Stimulated activated naive CD8-positive, alpha-beta T cell treated with anti-CD3 and anti-CD28 coated beads, Interleukin-15, Interleukin-2, amounts not matched to agents 100 ng/mL and 50 ng/mL, for 24 hours (primary cell): ENCODE results near the gene GCNT4.

Source experiments
- H3K27ac Mint-ChIP-seq: one replicate; pipeline ENCODE4 v1.8.0; 2021; ENCODE audit warnings: mild to moderate bottlenecking, mixed read lengths
- H3K27me3 Mint-ChIP-seq: one replicate; pipeline ENCODE4 v1.8.0; 2021; ENCODE audit warnings: mixed read lengths
- H3K36me3 Mint-ChIP-seq: one replicate; pipeline ENCODE4 v1.8.0; 2021; ENCODE audit warnings: low read depth, mixed read lengths
- H3K4me1 Mint-ChIP-seq: one replicate; pipeline ENCODE4 v1.8.0; 2021; ENCODE audit warnings: low read depth, mixed read lengths
- H3K4me3 Mint-ChIP-seq: one replicate; pipeline ENCODE4 v1.8.0; 2021; ENCODE audit warnings: mild to moderate bottlenecking, mixed read lengths
- H3K9me3 Mint-ChIP-seq: one replicate; pipeline ENCODE4 v1.8.0; 2021; ENCODE audit warnings: mixed read lengths

The GCNT4 gene

DNA sequence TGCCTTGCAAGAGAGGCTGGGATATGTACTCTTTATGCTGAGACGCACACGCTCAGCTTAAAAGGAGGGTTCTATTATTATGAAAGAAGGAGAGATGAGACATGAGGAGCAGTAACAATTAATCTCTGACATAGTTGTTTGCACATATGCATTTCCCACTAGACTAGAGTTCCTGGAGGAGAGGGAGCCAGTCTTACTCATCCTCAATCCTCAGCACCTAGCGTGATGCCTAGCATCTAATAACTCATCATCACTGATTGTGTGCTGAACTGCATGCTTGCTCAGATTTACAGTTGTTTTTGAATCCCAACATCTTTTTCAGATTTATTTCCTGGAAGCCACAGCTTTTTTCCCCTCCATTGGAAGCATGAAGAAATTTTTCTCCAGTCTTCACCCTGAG is 35.5 kb downstream of the GCNT4 start:
- Mint-ChIP-seq H3K4me1 (peaks cover 16% of the 10 kb centered on the region), H3K27me3 (no peaks in the 10 kb centered on the region), H3K27ac (no peak overlapping the region), H3K4me3 (no peak overlapping the region), H3K9me3 (peaks cover 2% of the 10 kb centered on the region), H3K36me3 (no peaks in the 10 kb centered on the region)

DNA sequence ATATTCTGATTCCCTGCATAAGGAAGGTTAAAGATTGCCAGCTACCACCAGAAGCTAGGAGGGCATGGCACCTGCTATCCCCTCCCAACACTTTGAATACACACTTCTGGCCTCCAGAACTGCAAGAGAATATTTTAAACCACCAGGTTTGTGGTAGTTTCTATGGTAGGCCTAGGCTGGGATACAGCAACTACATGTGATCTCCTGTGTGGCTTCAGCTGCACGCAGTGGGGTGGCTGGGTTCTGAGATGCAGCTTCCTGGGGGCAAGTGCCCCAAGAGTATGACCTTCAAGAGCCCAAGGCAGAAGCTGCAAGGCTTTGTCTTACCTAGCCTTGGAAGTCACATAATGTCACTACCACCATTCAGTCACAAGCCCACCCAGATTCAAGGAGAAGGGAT is 39.6 kb downstream of the GCNT4 start:
- Mint-ChIP-seq H3K27ac (no peak overlapping the region), H3K4me1 (peaks cover 17% of the 10 kb centered on the region), H3K27me3 (no peaks in the 10 kb centered on the region), H3K4me3 (no peak overlapping the region), H3K9me3 (peaks cover 2% of the 10 kb centered on the region), H3K36me3 (no peaks in the 10 kb centered on the region)

DNA sequence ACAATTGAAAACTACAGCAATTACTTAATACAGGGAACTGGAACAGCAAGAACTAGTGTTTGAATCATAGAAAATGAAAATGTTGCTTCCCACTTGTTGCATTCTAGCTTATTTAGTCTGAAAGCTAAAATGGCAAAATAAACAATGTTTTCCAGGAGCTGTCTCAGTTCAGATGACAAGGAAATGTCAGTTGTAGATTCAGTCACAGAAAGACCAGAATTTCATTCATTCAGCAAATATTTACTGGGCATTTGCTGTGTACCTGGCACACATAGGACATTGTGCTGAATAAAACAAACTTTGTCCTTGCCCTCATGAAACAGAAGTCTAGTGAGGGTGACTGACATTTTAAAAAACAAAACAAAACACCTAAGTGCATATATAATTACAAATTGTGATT is 41.5 kb downstream of the GCNT4 start:
- Mint-ChIP-seq H3K9me3 (peaks cover 4% of the 10 kb centered on the region), H3K27ac (no peak overlapping the region), H3K4me3 (no peak overlapping the region), H3K4me1 (peaks cover 8% of the 10 kb centered on the region), H3K27me3 (no peaks in the 10 kb centered on the region), H3K36me3 (peaks cover 4% of the 10 kb centered on the region)

DNA sequence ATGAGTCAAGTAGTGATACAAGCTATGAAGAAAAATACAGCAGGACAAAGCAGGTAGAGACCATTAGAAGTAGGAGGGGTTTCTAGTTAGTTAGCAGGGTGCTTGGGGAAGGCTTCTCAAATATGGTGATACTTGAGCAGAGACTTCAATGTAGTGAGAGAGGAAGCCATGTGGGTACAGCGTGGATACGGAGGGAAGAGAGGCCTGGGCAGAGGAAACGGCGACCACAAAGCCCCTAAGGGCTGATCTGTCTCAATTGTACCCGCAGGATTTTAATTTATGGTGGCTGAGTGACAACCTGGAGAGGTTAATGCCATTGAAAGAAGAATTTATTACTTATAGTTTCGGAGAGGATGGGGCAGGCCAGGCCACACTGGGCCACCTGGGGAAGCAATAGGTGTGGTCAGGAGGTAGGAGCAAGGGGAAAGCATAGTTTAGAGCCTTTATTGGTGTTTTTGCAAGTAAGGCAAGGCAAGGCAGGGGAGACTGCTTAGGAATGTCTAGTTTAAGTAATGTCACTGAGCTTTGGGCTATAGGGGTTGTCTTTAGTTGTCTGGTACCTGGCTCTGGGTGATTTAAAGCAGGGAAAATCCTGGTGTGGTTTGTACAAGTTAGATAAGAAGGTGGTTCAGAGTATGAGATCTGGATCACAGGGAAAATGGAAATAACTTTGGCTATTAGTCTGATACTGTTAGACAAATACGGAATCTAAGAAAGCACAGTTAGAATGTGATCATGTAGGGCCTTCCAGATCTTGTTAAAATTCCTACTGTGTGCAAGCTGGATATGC is 42.6 kb downstream of the GCNT4 start:
- Mint-ChIP-seq H3K4me3 (no peak overlapping the region), H3K36me3 (peaks cover 9% of the 10 kb centered on the region), H3K4me1 (peaks cover 8% of the 10 kb centered on the region), H3K27ac (no peak overlapping the region), H3K9me3 (peaks cover 8% of the 10 kb centered on the region), H3K27me3 (no peaks in the 10 kb centered on the region)

DNA sequence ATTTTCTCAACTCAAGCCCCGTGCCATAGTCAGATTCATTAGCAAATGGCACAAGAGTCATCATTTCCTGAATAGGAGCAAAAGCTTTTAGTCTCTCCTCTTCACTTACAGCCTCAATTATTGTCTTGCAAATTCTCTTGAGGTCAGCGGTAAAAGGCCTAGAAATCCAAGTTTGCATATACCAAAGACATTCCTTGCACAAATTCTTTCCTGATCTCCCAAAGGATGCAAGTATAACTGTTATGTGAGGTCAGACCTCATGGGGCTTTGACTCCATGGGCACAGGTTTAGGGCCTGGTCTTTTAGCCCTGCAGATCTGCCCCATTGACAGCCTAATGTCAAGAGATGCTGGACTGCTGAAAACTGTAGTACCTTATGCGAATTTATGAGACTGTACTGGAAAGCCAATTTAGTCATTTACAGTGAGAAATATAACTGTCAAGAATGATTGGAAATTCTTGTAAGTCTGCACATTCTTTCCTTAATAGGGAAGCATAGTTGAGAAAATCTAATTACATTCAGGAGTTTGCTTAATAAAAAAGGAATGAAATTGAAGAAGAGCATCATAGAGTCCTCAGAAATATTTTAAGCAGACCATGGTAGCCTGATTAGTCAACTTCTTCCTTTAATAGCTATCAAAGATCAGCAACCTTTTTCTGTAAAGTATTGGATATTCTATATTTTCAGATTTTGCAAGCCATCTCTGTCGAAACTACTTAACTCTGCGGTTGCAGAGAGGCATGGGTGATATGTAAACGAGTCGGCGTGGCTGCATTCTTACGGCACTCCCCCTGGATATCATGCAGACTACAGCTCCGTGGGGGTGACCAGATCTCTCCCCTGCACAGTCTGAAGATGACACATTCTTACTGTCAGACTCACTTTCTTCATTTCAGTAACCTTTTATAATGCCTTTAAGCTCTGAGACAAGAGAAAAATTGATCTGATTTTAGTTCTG is 45.2 kb downstream of the GCNT4 start:
- no peak overlapping the region for H3K4me3 Mint-ChIP-seq
- peaks cover 8% of the 10 kb centered on the region for H3K4me1 Mint-ChIP-seq
- H3K27ac Mint-ChIP-seq: no peak overlapping the region
- no peaks in the 10 kb centered on the region for H3K27me3 Mint-ChIP-seq
- H3K36me3 Mint-ChIP-seq: peaks cover 13% of the 10 kb centered on the region
- H3K9me3 Mint-ChIP-seq: peaks cover 10% of the 10 kb centered on the region

DNA sequence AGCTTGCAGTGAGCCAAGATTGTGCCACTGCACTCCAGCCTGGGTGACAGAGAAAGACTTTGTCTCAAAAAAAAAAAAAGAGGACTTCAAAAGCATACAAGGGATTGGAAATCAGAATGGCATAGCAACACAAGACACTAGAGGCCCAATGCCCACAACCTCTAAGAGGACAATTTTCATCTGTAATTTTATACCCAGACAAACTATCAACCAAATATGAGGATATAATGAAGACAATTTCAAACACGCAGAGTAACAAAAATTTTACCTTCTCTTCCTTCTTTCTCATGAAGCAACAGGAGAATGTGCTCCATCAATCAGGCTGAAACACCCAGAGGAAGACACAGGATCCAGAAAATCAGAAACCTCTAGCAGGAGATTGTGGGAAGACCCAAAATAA is 46.8 kb downstream of the GCNT4 start:
- peaks cover 10% of the 10 kb centered on the region for H3K9me3 Mint-ChIP-seq
- H3K27ac Mint-ChIP-seq: no peak overlapping the region
- H3K36me3 Mint-ChIP-seq: peaks cover 13% of the 10 kb centered on the region
- H3K27me3 Mint-ChIP-seq: no peaks in the 10 kb centered on the region
- peaks cover 8% of the 10 kb centered on the region for H3K4me1 Mint-ChIP-seq
- H3K4me3 Mint-ChIP-seq: no peak overlapping the region
